Measurements from ENCODE around the gene PDZD8. TPM values are rescaled to one million over a fixed set of nuclear protein-coding genes. Genes with fewer than 3 reads are reported as not detected.

PDZD8 gene
- polyA plus RNA-seq, 1 donor (not counting 4 experiments of a cell fraction or from before 2014, with no cell fraction given): 24.3 TPM

DNA sequence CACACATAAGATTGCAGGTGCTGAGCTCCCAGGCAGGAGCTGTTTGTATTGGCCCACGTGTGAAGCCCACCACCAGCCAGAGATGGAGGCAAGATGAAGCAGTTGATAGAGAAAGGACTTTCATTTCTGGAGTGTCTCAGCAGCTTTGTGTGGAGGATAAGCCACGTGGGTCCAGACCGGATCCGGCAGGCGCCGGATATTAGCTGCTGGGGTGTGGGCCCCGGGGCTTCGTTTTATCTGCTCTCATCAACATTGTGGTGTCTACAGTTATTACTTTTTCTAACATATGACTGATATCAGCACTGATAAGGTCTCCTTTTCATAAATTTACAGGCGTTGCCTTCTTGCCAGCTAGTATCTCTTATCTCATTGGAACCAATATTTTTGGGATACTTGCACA is 108.8 kb downstream of the PDZD8 start:
- Histone ChIP-seq H3K9ac (ENCODE audit: control insufficient read depth, extremely low read depth, insufficient read depth, low read length) (no peak overlapping the region), H3K4me3 (ENCODE audit: control insufficient read depth in 2 of 3, extremely low read depth in 1 of 3, insufficient read depth in 2 of 3, low read depth in 1 of 3, low read length in 3 of 3) (no peak overlapping the region), H3K4me1 (ENCODE audit: control insufficient read depth, extremely low read depth, insufficient read depth, low read length) (peaks cover 4% of the 10 kb centered on the region), H3K9me3 (ENCODE audit: control insufficient read depth, low read depth, low read length) (no peaks in the 10 kb centered on the region), H3K36me3 (ENCODE audit: control insufficient read depth in 2 of 2, extremely low read depth in 1 of 2, insufficient read depth in 2 of 2, low read length in 2 of 2) (no peaks in the 10 kb centered on the region), H3K27me3 (ENCODE audit: control insufficient read depth, extremely low read depth, insufficient read depth, low read length) (peaks cover 11% of the 10 kb centered on the region), H2AFZ (ENCODE audit: control insufficient read depth, low read length) (no peak overlapping the region), H4K20me1 (ENCODE audit: control insufficient read depth, extremely low read depth, insufficient read depth, low read length) (no peaks in the 10 kb centered on the region), H3K9me1 (ENCODE audit: control insufficient read depth, extremely low read depth, insufficient read depth, low read length) (no peaks in the 10 kb centered on the region), H3K4me2 (ENCODE audit: control insufficient read depth, extremely low read depth, insufficient read depth, low read depth, low read length) (no peak overlapping the region), H3K79me2 (ENCODE audit: control insufficient read depth, insufficient read depth, low read length) (no peaks in the 10 kb centered on the region), H3K27ac (ENCODE audit: control insufficient read depth, insufficient read depth, low read length) (no peak overlapping the region)
- dilution Hi-C loops (cut with MboI; ENCODE audit: extremely low pct_ligation_motif_present, low sequenced_read_pairs): no loop called here
- no peak for FAIRE-seq
- no peak for DNase-seq (ENCODE audit: low read depth, low spot score)
- TF ChIP-seq CTCF (optimal IDR thresholded peaks at IDR 0.05 in 1 of 3, IDR thresholded peaks at IDR 0.05 in 1 of 3, conservative IDR thresholded peaks at IDR 0.05 in 1 of 3; ENCODE audit: extremely low read depth in 1 of 3, insufficient read depth in 2 of 3, low read length in 3 of 3) (no peak), EZH2 (IDR thresholded peaks at IDR 0.05; ENCODE audit: low read length) (no peak)

DNA sequence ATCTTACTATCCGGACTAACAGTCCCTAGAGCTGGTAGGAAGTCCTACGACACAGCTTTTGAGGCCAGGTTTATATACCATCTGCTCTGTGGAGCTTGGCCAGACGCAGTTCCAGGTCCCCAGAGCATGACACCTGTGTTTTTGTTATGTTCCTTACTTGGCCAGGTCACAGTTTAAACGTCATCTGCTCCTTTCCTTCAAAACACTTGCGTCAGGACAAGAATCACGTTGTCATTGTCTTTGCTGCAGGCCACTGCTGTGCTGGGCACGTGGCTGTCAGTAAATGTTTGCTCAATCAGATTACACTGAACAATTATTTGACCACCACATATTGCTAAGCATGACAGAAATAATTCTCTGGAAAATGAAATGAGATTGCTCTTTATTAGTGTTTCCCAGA is 110.5 kb downstream of the PDZD8 start:
- Histone ChIP-seq H3K79me2 (ENCODE audit: control insufficient read depth, insufficient read depth, low read length) (no peaks in the 10 kb centered on the region), H3K36me3 (ENCODE audit: control insufficient read depth in 2 of 2, extremely low read depth in 1 of 2, insufficient read depth in 2 of 2, low read length in 2 of 2) (no peaks in the 10 kb centered on the region), H4K20me1 (ENCODE audit: control insufficient read depth, extremely low read depth, insufficient read depth, low read length) (no peaks in the 10 kb centered on the region), H3K4me1 (ENCODE audit: control insufficient read depth, extremely low read depth, insufficient read depth, low read length) (no peaks in the 10 kb centered on the region), H3K9ac (ENCODE audit: control insufficient read depth, extremely low read depth, insufficient read depth, low read length) (no peak overlapping the region), H2AFZ (ENCODE audit: control insufficient read depth, low read length) (no peak overlapping the region), H3K27me3 (ENCODE audit: control insufficient read depth, extremely low read depth, insufficient read depth, low read length) (peaks cover 11% of the 10 kb centered on the region), H3K4me3 (ENCODE audit: control insufficient read depth in 2 of 3, extremely low read depth in 1 of 3, insufficient read depth in 2 of 3, low read depth in 1 of 3, low read length in 3 of 3) (no peak overlapping the region), H3K4me2 (ENCODE audit: control insufficient read depth, extremely low read depth, insufficient read depth, low read depth, low read length) (no peak overlapping the region), H3K9me3 (ENCODE audit: control insufficient read depth, low read depth, low read length) (no peaks in the 10 kb centered on the region), H3K27ac (ENCODE audit: control insufficient read depth, insufficient read depth, low read length) (no peak overlapping the region), H3K9me1 (ENCODE audit: control insufficient read depth, extremely low read depth, insufficient read depth, low read length) (no peaks in the 10 kb centered on the region)
- TF ChIP-seq EZH2 (IDR thresholded peaks at IDR 0.05; ENCODE audit: low read length): no peak
- TF ChIP-seq CTCF (optimal IDR thresholded peaks at IDR 0.05 in 1 of 3, IDR thresholded peaks at IDR 0.05 in 1 of 3, conservative IDR thresholded peaks at IDR 0.05 in 1 of 3; ENCODE audit: extremely low read depth in 1 of 3, insufficient read depth in 2 of 3, low read length in 3 of 3): no peak
- dilution Hi-C loops (cut with MboI; ENCODE audit: extremely low pct_ligation_motif_present, low sequenced_read_pairs): no loop called here
- DNase-seq (ENCODE audit: low read depth, low spot score) (no peak), FAIRE-seq (no peak)
